SK-N-SH (cell line): ENCODE data around the gene NBEAL2.

ENCODE experiments used
- CHD2 ChIP-seq: fragments of 150-350 bp; IDR thresholded peaks from 2 replicates; pipeline ENCODE4 v1.6.1; 2018; ENCODE audit warnings: low read length; ENCODE audit not compliant: partially characterized antibody
- FOXM1 ChIP-seq: IDR thresholded peaks from 2 replicates; pipeline ENCODE4 v1.4.0; 2012; ENCODE audit warnings: low read depth, mild to moderate bottlenecking
- GATA2 ChIP-seq: sonication (generic); formaldehyde crosslinking; IDR thresholded peaks from 2 replicates; pipeline ENCODE4 v1.5.0; 2020; ENCODE audit warnings: mild to moderate bottlenecking, missing genetic modification reagents
- JUND ChIP-seq: IDR thresholded peaks from 2 replicates; pipeline ENCODE4 v1.4.0; 2012
- RXRA ChIP-seq: IDR thresholded peaks from 2 replicates; pipeline ENCODE4 v1.4.0; 2012; ENCODE audit warnings: low read depth, mild to moderate bottlenecking, borderline replicate concordance
- TF ChIP-seq, protein P1 (sequence below): fragments of 200-600 bp; sonication (generic); IDR thresholded peaks from 2 replicates; pipeline ENCODE4 v1.6.1; 2017; ENCODE audit warnings: antibody characterized with exemption, mild to moderate bottlenecking, moderate library complexity
- TF ChIP-seq, protein P2 (sequence below): IDR thresholded peaks from 2 replicates; pipeline ENCODE4 v1.4.0; 2012; ENCODE audit warnings: low read depth, borderline replicate concordance
- TF ChIP-seq, protein P3 (sequence below): IDR thresholded peaks from 2 replicates; pipeline ENCODE4 v1.6.1; 2012; ENCODE audit warnings: mild to moderate bottlenecking, low read depth, low read length, moderate library complexity

DNA sequence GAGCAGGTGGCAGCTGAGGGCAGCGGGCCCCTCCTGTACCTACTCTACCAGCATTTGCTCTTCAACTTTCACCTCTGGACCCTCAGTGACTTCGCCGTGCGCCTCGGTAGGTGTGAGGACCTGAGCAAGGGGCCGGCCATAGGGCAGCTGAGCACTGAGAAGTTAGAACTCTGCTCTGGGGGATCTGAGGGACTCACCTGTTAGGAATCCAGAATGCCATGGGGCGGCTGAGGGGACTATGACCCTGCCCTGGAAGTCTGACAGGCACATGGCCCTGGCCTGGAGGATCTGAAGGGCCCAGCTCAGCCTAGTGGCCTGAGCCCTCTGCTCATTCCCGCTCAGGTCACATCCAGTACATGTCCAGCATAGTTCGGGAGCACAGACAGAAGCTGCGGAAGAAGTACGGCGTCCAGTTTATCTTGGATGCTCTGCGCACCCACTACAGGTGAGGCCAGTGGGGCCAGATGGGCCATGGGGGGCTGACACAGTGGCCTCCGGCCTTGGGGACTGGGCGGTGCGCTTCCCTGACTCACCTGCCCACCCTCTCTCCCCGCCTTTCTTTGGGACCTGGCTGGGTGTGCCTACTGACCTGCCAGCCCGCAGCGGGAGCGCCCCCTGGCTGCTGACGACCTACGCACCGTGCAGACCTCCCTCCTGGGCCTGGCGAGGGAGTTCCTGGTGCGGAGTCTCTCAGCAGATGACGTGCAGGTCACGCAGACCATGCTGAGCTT lies 18.8 kb downstream of the NBEAL2 start:
- TF ChIP-seq, protein P1, sequence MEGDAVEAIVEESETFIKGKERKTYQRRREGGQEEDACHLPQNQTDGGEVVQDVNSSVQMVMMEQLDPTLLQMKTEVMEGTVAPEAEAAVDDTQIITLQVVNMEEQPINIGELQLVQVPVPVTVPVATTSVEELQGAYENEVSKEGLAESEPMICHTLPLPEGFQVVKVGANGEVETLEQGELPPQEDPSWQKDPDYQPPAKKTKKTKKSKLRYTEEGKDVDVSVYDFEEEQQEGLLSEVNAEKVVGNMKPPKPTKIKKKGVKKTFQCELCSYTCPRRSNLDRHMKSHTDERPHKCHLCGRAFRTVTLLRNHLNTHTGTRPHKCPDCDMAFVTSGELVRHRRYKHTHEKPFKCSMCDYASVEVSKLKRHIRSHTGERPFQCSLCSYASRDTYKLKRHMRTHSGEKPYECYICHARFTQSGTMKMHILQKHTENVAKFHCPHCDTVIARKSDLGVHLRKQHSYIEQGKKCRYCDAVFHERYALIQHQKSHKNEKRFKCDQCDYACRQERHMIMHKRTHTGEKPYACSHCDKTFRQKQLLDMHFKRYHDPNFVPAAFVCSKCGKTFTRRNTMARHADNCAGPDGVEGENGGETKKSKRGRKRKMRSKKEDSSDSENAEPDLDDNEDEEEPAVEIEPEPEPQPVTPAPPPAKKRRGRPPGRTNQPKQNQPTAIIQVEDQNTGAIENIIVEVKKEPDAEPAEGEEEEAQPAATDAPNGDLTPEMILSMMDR: peak; percentile 72
- TF ChIP-seq RXRA: no peak
- no peak for TF ChIP-seq CHD2
- TF ChIP-seq, protein P2, sequence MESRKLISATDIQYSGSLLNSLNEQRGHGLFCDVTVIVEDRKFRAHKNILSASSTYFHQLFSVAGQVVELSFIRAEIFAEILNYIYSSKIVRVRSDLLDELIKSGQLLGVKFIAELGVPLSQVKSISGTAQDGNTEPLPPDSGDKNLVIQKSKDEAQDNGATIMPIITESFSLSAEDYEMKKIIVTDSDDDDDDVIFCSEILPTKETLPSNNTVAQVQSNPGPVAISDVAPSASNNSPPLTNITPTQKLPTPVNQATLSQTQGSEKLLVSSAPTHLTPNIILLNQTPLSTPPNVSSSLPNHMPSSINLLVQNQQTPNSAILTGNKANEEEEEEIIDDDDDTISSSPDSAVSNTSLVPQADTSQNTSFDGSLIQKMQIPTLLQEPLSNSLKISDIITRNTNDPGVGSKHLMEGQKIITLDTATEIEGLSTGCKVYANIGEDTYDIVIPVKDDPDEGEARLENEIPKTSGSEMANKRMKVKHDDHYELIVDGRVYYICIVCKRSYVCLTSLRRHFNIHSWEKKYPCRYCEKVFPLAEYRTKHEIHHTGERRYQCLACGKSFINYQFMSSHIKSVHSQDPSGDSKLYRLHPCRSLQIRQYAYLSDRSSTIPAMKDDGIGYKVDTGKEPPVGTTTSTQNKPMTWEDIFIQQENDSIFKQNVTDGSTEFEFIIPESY: no peak
- no peak for TF ChIP-seq JUND
- TF ChIP-seq GATA2 (CRISPR knock-in tag): no peak
- TF ChIP-seq, protein P3, sequence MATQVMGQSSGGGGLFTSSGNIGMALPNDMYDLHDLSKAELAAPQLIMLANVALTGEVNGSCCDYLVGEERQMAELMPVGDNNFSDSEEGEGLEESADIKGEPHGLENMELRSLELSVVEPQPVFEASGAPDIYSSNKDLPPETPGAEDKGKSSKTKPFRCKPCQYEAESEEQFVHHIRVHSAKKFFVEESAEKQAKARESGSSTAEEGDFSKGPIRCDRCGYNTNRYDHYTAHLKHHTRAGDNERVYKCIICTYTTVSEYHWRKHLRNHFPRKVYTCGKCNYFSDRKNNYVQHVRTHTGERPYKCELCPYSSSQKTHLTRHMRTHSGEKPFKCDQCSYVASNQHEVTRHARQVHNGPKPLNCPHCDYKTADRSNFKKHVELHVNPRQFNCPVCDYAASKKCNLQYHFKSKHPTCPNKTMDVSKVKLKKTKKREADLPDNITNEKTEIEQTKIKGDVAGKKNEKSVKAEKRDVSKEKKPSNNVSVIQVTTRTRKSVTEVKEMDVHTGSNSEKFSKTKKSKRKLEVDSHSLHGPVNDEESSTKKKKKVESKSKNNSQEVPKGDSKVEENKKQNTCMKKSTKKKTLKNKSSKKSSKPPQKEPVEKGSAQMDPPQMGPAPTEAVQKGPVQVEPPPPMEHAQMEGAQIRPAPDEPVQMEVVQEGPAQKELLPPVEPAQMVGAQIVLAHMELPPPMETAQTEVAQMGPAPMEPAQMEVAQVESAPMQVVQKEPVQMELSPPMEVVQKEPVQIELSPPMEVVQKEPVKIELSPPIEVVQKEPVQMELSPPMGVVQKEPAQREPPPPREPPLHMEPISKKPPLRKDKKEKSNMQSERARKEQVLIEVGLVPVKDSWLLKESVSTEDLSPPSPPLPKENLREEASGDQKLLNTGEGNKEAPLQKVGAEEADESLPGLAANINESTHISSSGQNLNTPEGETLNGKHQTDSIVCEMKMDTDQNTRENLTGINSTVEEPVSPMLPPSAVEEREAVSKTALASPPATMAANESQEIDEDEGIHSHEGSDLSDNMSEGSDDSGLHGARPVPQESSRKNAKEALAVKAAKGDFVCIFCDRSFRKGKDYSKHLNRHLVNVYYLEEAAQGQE: no peak
- no peak for TF ChIP-seq FOXM1
